Measurements from ENCODE around the gene RAX2.
"Not testable (repeated sequence)": the region's sequence is repeated elsewhere in the genome, so short reads cannot be mapped to it uniquely, and the experiment has no call there.

RAX2 gene

GRCh38 chr19:3775831-3776230 is 3.8 kb upstream of the RAX2 start:
- DNase-seq: no peak

- no peak for DNase-seq
These were observed 3.3 kb upstream of the RAX2 start for GRCh38 chr19:3775374-3775711.

- no peak for DNase-seq
These were observed 2.8 kb upstream of the RAX2 start for GRCh38 chr19:3774621-3775373.

- no peak for DNase-seq
These were observed 1.9 kb upstream of the RAX2 start for GRCh38 chr19:3773814-3774515.

GRCh38 chr19:3771000-3771905 is 775 bp downstream of the RAX2 start:
- no peak for DNase-seq

- DNase-seq: no peak
These were observed 1.7 kb downstream of the RAX2 start for GRCh38 chr19:3770136-3770999.

GRCh38 chr19:3769494-3769893 is 2.5 kb downstream of the RAX2 start:
- DNase-seq: no peak

GRCh38 chr19:3768748-3769099 is 3.3 kb downstream of the RAX2 start:
- DNase-seq: no peak

GRCh38 chr19:3768015-3768747 is 3.8 kb downstream of the RAX2 start:
- no peak for DNase-seq

- DNase-seq: no peak
These were observed 5.0 kb downstream of the RAX2 start for GRCh38 chr19:3767050-3767449.

- DNase-seq: no peak
These were observed 5.5 kb downstream of the RAX2 start for GRCh38 chr19:3766520-3766919.

- DNase-seq: not testable (repeated sequence)
These were observed 6.3 kb downstream of the RAX2 start for GRCh38 chr19:3765757-3766156.

GRCh38 chr19:3765121-3765520 is 6.9 kb downstream of the RAX2 start:
- DNase-seq: no peak

- DNase-seq: peak; percentile 96
These were observed 9.2 kb downstream of the RAX2 start, which contains the start of gene MRPL54 for GRCh38 chr19:3762501-3763459. Gene MRPL54 (plus strand): TSS chr19:3762682. CDS start chr19:3762701, 19 bp downstream.

GRCh38 chr19:3762130-3762473 is 9.9 kb downstream of the RAX2 start:
- no peak for DNase-seq

- DNase-seq: peak; percentile 83
These were observed 10.5 kb downstream of the RAX2 start, which contains the start of gene APBA3 for GRCh38 chr19:3761382-3762129. Gene APBA3 (minus strand): TSS chr19:3761692. CDS start chr19:3760264, 1,428 bp downstream.

- no peak for DNase-seq
These were observed 11.1 kb downstream of the RAX2 start for GRCh38 chr19:3760871-3761361.

- no peak for DNase-seq
These were observed 12.4 kb downstream of the RAX2 start for GRCh38 chr19:3759482-3760254.

GRCh38 chr19:3758297-3758696 is 13.7 kb downstream of the RAX2 start:
- DNase-seq: not testable (repeated sequence)

Data from amniotic stem cell (primary cell).